Measurements from ENCODE around the gene FBLN1.

Gene FBLN1

GRCh38 chr22:45476814-45477213 lies 25.9 kb upstream of the FBLN1 start (continued):
- TF ChIP-seq TCF7L2 (IDR thresholded peaks at IDR 0.05; ENCODE audit: borderline replicate concordance, low read depth, low read length) (no peak), ZBTB10 (tag by site-specific recombination; IDR thresholded peaks at IDR 0.05) (no peak), ZBTB1 (tag by site-specific recombination; IDR thresholded peaks at IDR 0.05) (no peak), ZNF843 (tag by site-specific recombination; IDR thresholded peaks at IDR 0.05) (no peak), SP7 (tag by site-specific recombination; IDR thresholded peaks at IDR 0.05) (0 out of 2 replicates have a peak, but pooled peaks have one; percentile 13), ZNF600 (tag by site-specific recombination; IDR thresholded peaks at IDR 0.05) (no peak), ZNF664 (tag by site-specific recombination; IDR thresholded peaks at IDR 0.05) (peak; percentile 39; the same call in 1 of the 2 replicates), ZNF639 (tag by site-specific recombination; IDR thresholded peaks at IDR 0.05) (no peak), ZNF488 (tag by site-specific recombination; IDR thresholded peaks at IDR 0.05) (no peak), ZNF654 (tag by site-specific recombination; IDR thresholded peaks at IDR 0.05; ENCODE audit: low read depth) (no peak), SALL2 (tag by site-specific recombination; IDR thresholded peaks at IDR 0.05; ENCODE audit: borderline replicate concordance) (no peak), ZNF133 (tag by site-specific recombination; IDR thresholded peaks at IDR 0.05) (no peak), ZNF701 (tag by site-specific recombination; IDR thresholded peaks at IDR 0.05) (no peak), ZNF174 (tag by site-specific recombination; IDR thresholded peaks at IDR 0.05) (no peak), SETDB1 (IDR thresholded peaks at IDR 0.05; ENCODE audit: insufficient read length, low read length) (no peak), ZNF155 (tag by site-specific recombination; IDR thresholded peaks at IDR 0.05) (no peak), ZNF23 (tag by site-specific recombination; IDR thresholded peaks at IDR 0.05; ENCODE audit: borderline replicate concordance) (no peak), ZNF776 (tag by site-specific recombination; IDR thresholded peaks at IDR 0.05; ENCODE audit: borderline replicate concordance) (no peak), KLF8 (tag by site-specific recombination; IDR thresholded peaks at IDR 0.05) (no peak), EGR2 (tag by site-specific recombination; IDR thresholded peaks at IDR 0.05; ENCODE audit: low read depth) (peak; percentile 94), ZNF624 (tag by site-specific recombination; IDR thresholded peaks at IDR 0.05) (no peak)

- no peaks in the 10 kb centered on the region for H3K9me3 ChIP-seq (ENCODE audit: control insufficient read depth, insufficient read depth, low read depth, low read length)
- no peak overlapping the region for H3K4me3 ChIP-seq (ENCODE audit: low read depth, low read length)
- H3K27ac ChIP-seq (ENCODE audit: extremely low read depth, low read depth, low read length): no peak overlapping the region
- no peaks in the 10 kb centered on the region for H3K4me1 ChIP-seq (ENCODE audit: control insufficient read depth, insufficient read depth, low read length)
- no peaks in the 10 kb centered on the region for H3K36me3 ChIP-seq (ENCODE audit: control insufficient read depth in 2 of 2, insufficient read depth in 1 of 2, low read length in 2 of 2)
- CTCF ChIA-PET: no interaction called here
- POLR2A ChIA-PET: no interaction called here
- TF ChIP-seq ZNF223 (tag by site-specific recombination; IDR thresholded peaks at IDR 0.05): no peak
- TF ChIP-seq ZNF18 (tag by site-specific recombination; IDR thresholded peaks at IDR 0.05): no peak
- TF ChIP-seq ZNF704 (tag by site-specific recombination; IDR thresholded peaks at IDR 0.05): no peak
- TF ChIP-seq ZNF488 (tag by site-specific recombination; IDR thresholded peaks at IDR 0.05): no peak
These were observed 25.1 kb upstream of the FBLN1 start for GRCh38 chr22:45477366-45478107.

Data from HEK293 (cell line).